SU-DHL-6 (cell line): ENCODE measurements around the gene VWA5B1.

Experiments
- EZH2phosphoT487 ChIP-seq: fragments of 200-600 bp; sonication (generic), shearing (Covaris generic); conservative IDR thresholded peaks from 2 replicates; pipeline ENCODE4 v1.6.1; 2018; ENCODE audit warnings: mild to moderate bottlenecking, antibody characterized with exemption, low read length, moderate library complexity, mixed read lengths
- TF ChIP-seq, protein P1 (sequence below): fragments of 200-600 bp; sonication (generic); IDR thresholded peaks from one replicate; pipeline ENCODE4 v1.5.1; 2017; ENCODE audit warnings: antibody characterized with exemption, mild to moderate bottlenecking, low read length, moderate library complexity; ENCODE audit not compliant: insufficient read depth, poor library complexity, severe bottlenecking

DNA sequence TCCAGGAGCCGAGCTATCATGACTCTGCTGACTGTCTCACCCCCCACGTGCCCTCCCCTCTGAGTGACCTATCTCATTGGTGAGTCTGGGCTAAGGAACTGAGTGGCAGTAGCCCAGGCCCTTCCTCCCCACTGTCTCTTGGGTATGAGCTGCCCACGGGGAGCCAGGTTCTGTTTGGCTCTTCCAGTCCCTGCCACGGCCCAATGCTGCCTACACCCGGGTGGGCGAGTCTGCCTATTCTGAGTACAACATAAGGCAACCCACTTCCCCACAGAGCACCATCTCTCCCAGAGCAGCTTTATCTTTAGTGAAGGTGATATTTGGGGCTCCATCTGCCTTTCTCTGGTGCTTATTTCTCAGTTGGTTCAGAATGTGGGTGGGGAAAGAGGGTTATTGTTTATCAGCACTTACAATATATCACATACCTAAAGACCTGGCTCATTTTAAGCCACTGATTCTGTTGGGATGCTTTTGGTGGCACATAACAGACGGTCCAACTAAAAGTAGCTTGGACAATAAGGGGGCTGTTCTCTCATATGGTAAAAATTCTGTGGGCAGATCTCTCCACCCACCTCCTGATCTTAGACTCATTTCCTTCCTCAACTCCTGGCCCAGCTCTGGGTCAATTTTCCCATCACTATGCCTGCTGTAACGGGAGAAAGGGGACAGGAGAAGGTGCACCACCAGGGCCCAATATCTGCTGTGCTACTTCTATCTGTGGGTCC lies 27.7 kb upstream of the VWA5B1 start:
- TF ChIP-seq, protein P1, sequence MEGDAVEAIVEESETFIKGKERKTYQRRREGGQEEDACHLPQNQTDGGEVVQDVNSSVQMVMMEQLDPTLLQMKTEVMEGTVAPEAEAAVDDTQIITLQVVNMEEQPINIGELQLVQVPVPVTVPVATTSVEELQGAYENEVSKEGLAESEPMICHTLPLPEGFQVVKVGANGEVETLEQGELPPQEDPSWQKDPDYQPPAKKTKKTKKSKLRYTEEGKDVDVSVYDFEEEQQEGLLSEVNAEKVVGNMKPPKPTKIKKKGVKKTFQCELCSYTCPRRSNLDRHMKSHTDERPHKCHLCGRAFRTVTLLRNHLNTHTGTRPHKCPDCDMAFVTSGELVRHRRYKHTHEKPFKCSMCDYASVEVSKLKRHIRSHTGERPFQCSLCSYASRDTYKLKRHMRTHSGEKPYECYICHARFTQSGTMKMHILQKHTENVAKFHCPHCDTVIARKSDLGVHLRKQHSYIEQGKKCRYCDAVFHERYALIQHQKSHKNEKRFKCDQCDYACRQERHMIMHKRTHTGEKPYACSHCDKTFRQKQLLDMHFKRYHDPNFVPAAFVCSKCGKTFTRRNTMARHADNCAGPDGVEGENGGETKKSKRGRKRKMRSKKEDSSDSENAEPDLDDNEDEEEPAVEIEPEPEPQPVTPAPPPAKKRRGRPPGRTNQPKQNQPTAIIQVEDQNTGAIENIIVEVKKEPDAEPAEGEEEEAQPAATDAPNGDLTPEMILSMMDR = no peak
- TF ChIP-seq EZH2phosphoT487 = no peak
